Measurements from ENCODE around the gene APOL6. TPM values are rescaled to one million over a fixed set of nuclear protein-coding genes. Genes with fewer than 3 reads are reported as not detected.
A peak's percentile ranks its signal among the peaks of the same experiment; 100 is the strongest.

Gene APOL6
- total RNA-seq, result 10 to 100 TPM in 2 of 4 donors, 1 to 10 TPM in 2; 5.3 to 19.8 (median 13.0) TPM

GRCh38 chr22:35648066-35649025 is at the start of gene APOL6:
APOL6 (plus strand) TSS chr22:35648446; CDS start chr22:35656426, 7,980 bp downstream.
- TF ChIP-seq, protein P1, sequence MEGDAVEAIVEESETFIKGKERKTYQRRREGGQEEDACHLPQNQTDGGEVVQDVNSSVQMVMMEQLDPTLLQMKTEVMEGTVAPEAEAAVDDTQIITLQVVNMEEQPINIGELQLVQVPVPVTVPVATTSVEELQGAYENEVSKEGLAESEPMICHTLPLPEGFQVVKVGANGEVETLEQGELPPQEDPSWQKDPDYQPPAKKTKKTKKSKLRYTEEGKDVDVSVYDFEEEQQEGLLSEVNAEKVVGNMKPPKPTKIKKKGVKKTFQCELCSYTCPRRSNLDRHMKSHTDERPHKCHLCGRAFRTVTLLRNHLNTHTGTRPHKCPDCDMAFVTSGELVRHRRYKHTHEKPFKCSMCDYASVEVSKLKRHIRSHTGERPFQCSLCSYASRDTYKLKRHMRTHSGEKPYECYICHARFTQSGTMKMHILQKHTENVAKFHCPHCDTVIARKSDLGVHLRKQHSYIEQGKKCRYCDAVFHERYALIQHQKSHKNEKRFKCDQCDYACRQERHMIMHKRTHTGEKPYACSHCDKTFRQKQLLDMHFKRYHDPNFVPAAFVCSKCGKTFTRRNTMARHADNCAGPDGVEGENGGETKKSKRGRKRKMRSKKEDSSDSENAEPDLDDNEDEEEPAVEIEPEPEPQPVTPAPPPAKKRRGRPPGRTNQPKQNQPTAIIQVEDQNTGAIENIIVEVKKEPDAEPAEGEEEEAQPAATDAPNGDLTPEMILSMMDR (IDR thresholded peaks at IDR 0.05), result no peak
- TF ChIP-seq POLR2A (IDR thresholded peaks at IDR 0.05), result peak; percentile 17 to 31
- Histone ChIP-seq H3K27me3 (no peaks in the 10 kb centered on the region), H3K9me3 (no peaks in the 10 kb centered on the region), H3K27ac (peak within 1 kb of the TSS; percentile 88 to 89), H3K4me1 (peaks cover 8 to 10% of the 10 kb centered on the region in 2 donors), H3K36me3 (no peaks in the 10 kb centered on the region), H3K4me3 (peak within 1 kb of the TSS; percentile 65 to 69)
- DNase-seq, result peak in 1 of 2 donors; percentile 56
- intact Hi-C loops (cut with DNase I; ENCODE audit: low total_unique reads), result loop anchor here (5.0 kb wide), 1 partner anchor 269 kb away; no protein-coding TSS in a partner anchor

- intact Hi-C loops (cut with DNase I; ENCODE audit: low total_unique reads), result no loop called here
- Histone ChIP-seq H3K27ac (no peak overlapping the region), H3K4me3 (no peak overlapping the region), H3K9me3 (no peaks in the 10 kb centered on the region), H3K36me3 (no peaks in the 10 kb centered on the region), H3K4me1 (no peaks in the 10 kb centered on the region), H3K27me3 (no peaks in the 10 kb centered on the region)
- TF ChIP-seq, protein P1 (IDR thresholded peaks at IDR 0.05), result no peak
- TF ChIP-seq POLR2A (IDR thresholded peaks at IDR 0.05), result no peak
- no peak for DNase-seq
Measured at GRCh38 chr22:35599364-35599763, 48.9 kb upstream of the APOL6 start.

DNA sequence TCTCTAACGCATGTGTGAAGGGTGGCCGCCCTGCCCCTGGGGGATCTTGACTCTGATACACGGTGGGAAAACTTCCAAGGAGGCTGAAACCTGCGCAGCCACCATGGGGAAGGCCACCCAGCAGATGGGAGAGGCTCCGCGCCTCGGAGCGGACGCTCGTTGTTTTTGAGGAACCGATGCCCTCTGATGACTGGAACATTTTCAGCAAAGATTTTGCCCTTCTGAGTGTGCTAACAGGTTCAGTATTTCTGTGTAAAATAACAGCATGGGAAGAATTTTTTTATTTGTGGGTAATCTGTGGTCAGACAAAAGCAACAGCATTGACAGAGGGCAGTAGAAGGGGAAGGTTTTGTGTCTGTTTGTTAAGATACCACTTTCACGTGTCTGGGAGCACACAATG is 47.8 kb upstream of the APOL6 start:
- H3K27ac ChIP-seq, result no peak overlapping the region
- intact Hi-C loops (cut with DNase I; ENCODE audit: low total_unique reads), result no loop called here
- no peak for DNase-seq
- H3K36me3 ChIP-seq, result no peaks in the 10 kb centered on the region
- no peaks in the 10 kb centered on the region for H3K27me3 ChIP-seq
- no peaks in the 10 kb centered on the region for H3K9me3 ChIP-seq
- no peak for TF ChIP-seq POLR2A (IDR thresholded peaks at IDR 0.05)
- TF ChIP-seq, protein P1 (IDR thresholded peaks at IDR 0.05), result no peak
- H3K4me3 ChIP-seq, result no peak overlapping the region
- no peaks in the 10 kb centered on the region for H3K4me1 ChIP-seq

DNA sequence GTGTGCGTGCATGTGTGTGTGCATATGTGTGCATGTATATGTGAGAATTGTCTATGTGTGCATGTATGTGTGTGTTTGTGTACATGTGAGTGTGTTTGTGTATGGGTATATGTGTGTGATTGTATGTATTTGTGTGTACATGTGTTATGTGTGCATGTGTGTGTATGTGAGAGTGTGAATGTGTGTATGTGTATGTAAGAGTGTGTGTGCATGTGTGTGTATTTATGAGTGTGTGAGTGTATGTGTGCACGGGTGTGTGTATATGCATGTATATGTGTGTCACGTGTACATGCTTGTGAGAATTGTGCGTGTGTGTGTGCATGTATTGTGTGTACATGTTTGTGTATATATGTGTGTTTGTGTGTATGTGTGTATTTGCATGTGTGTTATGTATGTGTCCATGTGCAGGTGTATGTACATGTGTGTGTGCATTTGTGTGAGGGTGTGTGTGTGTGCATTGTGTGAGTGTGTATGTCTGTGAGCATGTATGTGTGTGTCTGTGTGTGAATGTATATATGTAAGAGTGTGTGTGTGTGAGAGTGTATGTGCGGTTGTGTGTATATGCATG is 47.1 kb upstream of the APOL6 start:
- no peak overlapping the region for H3K27ac ChIP-seq
- H3K4me1 ChIP-seq, result no peaks in the 10 kb centered on the region
- no peaks in the 10 kb centered on the region for H3K36me3 ChIP-seq
- DNase-seq, result no peak
- no peak for TF ChIP-seq POLR2A (IDR thresholded peaks at IDR 0.05)
- TF ChIP-seq, protein P1 (IDR thresholded peaks at IDR 0.05), result no peak
- H3K9me3 ChIP-seq, result no peaks in the 10 kb centered on the region
- intact Hi-C loops (cut with DNase I; ENCODE audit: low total_unique reads), result no loop called here
- H3K27me3 ChIP-seq, result no peaks in the 10 kb centered on the region
- H3K4me3 ChIP-seq, result no peak overlapping the region

Data from uterus (tissue), 4 donors.